NCI-H82 treated with DMSO at 0.1 percent for 48 hours (cell line): ENCODE data around the gene LOX.

ENCODE experiments used
- DNase-seq: peaks from one replicate; lab custom pipeline; 2025; ENCODE audit not compliant: unreplicated experiment; lab: John Stamatoyannopoulos, UW

The LOX gene

GRCh38 chr5:122054266-122054665 is 23.8 kb downstream of the LOX start:
- DNase-seq: no peak

GRCh38 chr5:122053181-122054109 is 24.6 kb downstream of the LOX start:
- DNase-seq: no peak

- DNase-seq: no peak
These were observed 26.5 kb downstream of the LOX start for GRCh38 chr5:122051569-122051968.

- no peak for DNase-seq
These were observed 27.1 kb downstream of the LOX start for GRCh38 chr5:122050959-122051358.

GRCh38 chr5:122040636-122041302 is 37.3 kb downstream of the LOX start:
- DNase-seq: no peak

- no peak for DNase-seq
These were observed 41.7 kb downstream of the LOX start for GRCh38 chr5:122036326-122036725.

GRCh38 chr5:122035913-122036312 is 42.1 kb downstream of the LOX start:
- no peak for DNase-seq

GRCh38 chr5:122031836-122032235 is 46.2 kb downstream of the LOX start:
- no peak for DNase-seq

- DNase-seq: no peak
These were observed 47.8 kb downstream of the LOX start for GRCh38 chr5:122030251-122030650.

GRCh38 chr5:122029818-122030217 is 48.2 kb downstream of the LOX start:
- DNase-seq: no peak

GRCh38 chr5:122022966-122023365 is 55.1 kb downstream of the LOX start:
- DNase-seq: no peak

- no peak for DNase-seq
These were observed 58.0 kb downstream of the LOX start for GRCh38 chr5:122019919-122020590.

GRCh38 chr5:122015471-122015870 is 62.6 kb downstream of the LOX start:
- DNase-seq: no peak

- no peak for DNase-seq
These were observed 63.7 kb downstream of the LOX start for GRCh38 chr5:122014236-122014935.
